ENCODE results near the gene TRIM40.

DNA sequence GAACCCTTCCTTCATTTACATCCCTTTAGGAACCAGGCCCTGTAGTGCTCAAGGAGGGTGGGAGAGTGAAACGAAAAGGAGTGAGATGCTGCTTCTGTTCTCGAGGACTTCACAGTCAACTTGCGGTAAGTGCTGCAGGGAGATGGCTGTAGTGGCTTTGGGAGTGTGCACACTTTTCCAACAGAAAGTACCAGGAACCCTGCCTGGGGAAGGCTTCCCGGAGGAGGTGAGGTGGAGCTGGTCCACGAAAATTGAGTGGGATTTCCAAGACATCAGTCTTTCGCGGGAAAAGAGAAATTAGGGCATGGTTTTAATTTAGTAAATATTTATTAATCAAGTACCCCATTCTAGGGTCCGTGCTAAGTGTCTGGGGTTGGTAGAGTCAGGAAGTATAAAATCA lies 35.8 kb upstream of the TRIM40 start:
- no peak for TF ChIP-seq POLR2A (IDR thresholded peaks at IDR 0.05)
- TF ChIP-seq, protein P1, sequence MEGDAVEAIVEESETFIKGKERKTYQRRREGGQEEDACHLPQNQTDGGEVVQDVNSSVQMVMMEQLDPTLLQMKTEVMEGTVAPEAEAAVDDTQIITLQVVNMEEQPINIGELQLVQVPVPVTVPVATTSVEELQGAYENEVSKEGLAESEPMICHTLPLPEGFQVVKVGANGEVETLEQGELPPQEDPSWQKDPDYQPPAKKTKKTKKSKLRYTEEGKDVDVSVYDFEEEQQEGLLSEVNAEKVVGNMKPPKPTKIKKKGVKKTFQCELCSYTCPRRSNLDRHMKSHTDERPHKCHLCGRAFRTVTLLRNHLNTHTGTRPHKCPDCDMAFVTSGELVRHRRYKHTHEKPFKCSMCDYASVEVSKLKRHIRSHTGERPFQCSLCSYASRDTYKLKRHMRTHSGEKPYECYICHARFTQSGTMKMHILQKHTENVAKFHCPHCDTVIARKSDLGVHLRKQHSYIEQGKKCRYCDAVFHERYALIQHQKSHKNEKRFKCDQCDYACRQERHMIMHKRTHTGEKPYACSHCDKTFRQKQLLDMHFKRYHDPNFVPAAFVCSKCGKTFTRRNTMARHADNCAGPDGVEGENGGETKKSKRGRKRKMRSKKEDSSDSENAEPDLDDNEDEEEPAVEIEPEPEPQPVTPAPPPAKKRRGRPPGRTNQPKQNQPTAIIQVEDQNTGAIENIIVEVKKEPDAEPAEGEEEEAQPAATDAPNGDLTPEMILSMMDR (IDR thresholded peaks at IDR 0.05), result no peak
